ENCODE measurements around the gene ACOT7. TPM values are rescaled to one million over a fixed set of nuclear protein-coding genes. Genes with fewer than 3 reads are reported as not detected.

The ACOT7 gene
- total and polyA plus RNA-seq, 2 of the 13 experiments (the other 11 are each of a cell fraction or from before 2014, with no cell fraction given): 33.0 to 55.8 TPM

- TF ChIP-seq ATM (IDR thresholded peaks at IDR 0.05; ENCODE audit: borderline replicate concordance) (no peak), FOXJ3 (CRISPR knock-in tag; IDR thresholded peaks at IDR 0.05; ENCODE audit: borderline replicate concordance) (no peak), ZBTB39 (CRISPR knock-in tag; IDR thresholded peaks at IDR 0.05) (no peak), ZHX1 (CRISPR knock-in tag; IDR thresholded peaks at IDR 0.05; ENCODE audit: low read depth) (0 out of 2 replicates have a peak, but pooled peaks have one; percentile 36), ZNF251 (CRISPR knock-in tag; IDR thresholded peaks at IDR 0.05) (no peak), STAG1 (CRISPR knock-in tag; IDR thresholded peaks at IDR 0.05) (peak; percentile 93), ZKSCAN1 (IDR thresholded peaks at IDR 0.05; ENCODE audit: low read length) (no peak), ZNF333 (CRISPR knock-in tag; IDR thresholded peaks at IDR 0.05; ENCODE audit: borderline replicate concordance) (no peak), HMGXB4 (CRISPR knock-in tag; IDR thresholded peaks at IDR 0.05; ENCODE audit: borderline replicate concordance in 1 of 2, low read depth in 1 of 2) (peak in 1 of 2 experiments; percentile 40; a peak in 1 of 4 replicates), ZNF777 (CRISPR knock-in tag; IDR thresholded peaks at IDR 0.05) (no peak), RBM22 (optimal IDR thresholded peaks at IDR 0.05; ENCODE audit: low read length) (no peak), ZNF709 (CRISPR knock-in tag; IDR thresholded peaks at IDR 0.05) (no peak), IRF2 (CRISPR knock-in tag; IDR thresholded peaks at IDR 0.05) (0 out of 2 replicates have a peak, but pooled peaks have one; percentile 33), ZNF235 (CRISPR knock-in tag; IDR thresholded peaks at IDR 0.05; ENCODE audit: borderline replicate concordance) (no peak), MAX (IDR thresholded peaks at IDR 0.05) (no peak)
Measured at GRCh38 chr1:6343506-6344405, 49.8 kb downstream of the ACOT7 start (continued).

Data from HepG2 (cell line).